ENCODE data around the gene UMAD1.
A peak's percentile ranks its signal among the peaks of the same experiment; 100 is the strongest.
"Not testable (repeated sequence)": the region's sequence is repeated elsewhere in the genome, so short reads cannot be mapped to it uniquely, and the experiment has no call there.

The UMAD1 gene

DNA sequence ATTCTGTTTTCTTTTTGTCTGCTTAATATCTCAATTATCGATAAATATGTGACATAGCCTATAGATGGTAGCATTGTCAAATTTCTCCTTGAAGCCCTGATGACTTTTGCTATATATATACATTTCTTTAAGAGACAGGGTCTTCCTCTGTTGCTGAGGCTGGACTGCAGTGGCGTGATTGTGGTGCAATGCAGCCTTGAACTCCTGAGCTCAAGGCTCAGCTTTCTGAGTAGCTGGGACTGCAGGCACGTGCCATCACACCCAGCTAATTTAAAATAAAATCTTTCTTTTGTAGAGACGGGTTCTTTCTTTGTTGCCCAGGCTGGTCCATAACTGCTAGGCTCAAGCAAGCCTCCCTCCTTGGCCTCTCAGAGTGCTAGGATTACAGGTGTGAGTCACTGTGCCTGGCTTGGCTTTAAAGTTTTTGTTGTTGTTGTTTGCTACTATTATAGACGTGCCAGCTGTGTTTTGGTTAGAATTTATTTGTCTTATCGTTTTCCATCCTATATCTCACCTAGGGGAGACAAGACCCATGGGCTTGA lies 7.0 kb downstream of the UMAD1 start:
- TF ChIP-seq, protein P1, sequence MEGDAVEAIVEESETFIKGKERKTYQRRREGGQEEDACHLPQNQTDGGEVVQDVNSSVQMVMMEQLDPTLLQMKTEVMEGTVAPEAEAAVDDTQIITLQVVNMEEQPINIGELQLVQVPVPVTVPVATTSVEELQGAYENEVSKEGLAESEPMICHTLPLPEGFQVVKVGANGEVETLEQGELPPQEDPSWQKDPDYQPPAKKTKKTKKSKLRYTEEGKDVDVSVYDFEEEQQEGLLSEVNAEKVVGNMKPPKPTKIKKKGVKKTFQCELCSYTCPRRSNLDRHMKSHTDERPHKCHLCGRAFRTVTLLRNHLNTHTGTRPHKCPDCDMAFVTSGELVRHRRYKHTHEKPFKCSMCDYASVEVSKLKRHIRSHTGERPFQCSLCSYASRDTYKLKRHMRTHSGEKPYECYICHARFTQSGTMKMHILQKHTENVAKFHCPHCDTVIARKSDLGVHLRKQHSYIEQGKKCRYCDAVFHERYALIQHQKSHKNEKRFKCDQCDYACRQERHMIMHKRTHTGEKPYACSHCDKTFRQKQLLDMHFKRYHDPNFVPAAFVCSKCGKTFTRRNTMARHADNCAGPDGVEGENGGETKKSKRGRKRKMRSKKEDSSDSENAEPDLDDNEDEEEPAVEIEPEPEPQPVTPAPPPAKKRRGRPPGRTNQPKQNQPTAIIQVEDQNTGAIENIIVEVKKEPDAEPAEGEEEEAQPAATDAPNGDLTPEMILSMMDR (conservative IDR thresholded peaks at IDR 0.05; ENCODE audit: low read depth) = no peak
- ChIA-PET POLR2A (ENCODE audit: low non-redundant PET) (no interaction called here), CTCF (no interaction called here)
- DNase-seq (ENCODE audit: low spot score) = no peak
- H3K27ac ChIP-seq = no peak overlapping the region

DNA sequence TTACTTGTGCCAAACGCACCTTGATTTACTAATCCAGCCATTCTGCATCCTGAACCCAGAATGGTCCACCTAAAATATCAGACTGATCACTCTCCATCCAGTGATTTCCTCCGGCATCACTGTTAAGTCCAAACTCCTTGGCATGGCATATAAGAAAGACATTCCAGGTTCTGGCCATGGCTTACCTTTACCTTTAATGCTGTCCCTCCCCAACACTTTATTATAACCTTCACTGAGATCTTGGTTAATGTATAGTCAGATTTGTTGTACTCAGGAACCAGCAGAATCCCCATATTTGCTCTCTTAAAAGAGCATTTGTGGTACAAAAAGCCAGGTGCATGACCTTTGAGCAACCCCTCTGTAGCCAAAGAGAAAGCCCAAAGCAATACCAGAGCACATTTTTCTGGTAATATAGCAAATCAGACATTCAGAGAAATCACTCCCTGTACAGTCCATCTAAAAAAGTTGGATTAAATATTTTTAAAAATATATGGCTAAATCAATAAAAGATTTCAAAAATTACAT lies 10.2 kb downstream of the UMAD1 start:
- no peak overlapping the region for H3K27ac ChIP-seq
- POLR2A ChIA-PET (ENCODE audit: low non-redundant PET) = no interaction called here
- CTCF ChIA-PET = no interaction called here
- DNase-seq (ENCODE audit: low spot score) = no peak
- TF ChIP-seq, protein P1 (conservative IDR thresholded peaks at IDR 0.05; ENCODE audit: low read depth) = no peak

GRCh38 chr7:7651479-7651878 lies 10.9 kb downstream of the UMAD1 start:
- TF ChIP-seq, protein P1 (conservative IDR thresholded peaks at IDR 0.05; ENCODE audit: low read depth) = no peak
- CTCF ChIA-PET = interaction anchor here (0.5 kb wide), 1 partner anchor 108 kb away, joined by 3 read pairs; no protein-coding TSS in a partner anchor
- DNase-seq (ENCODE audit: low spot score) = no peak
- POLR2A ChIA-PET (ENCODE audit: low non-redundant PET) = no interaction called here
- no peak overlapping the region for H3K27ac ChIP-seq

DNA sequence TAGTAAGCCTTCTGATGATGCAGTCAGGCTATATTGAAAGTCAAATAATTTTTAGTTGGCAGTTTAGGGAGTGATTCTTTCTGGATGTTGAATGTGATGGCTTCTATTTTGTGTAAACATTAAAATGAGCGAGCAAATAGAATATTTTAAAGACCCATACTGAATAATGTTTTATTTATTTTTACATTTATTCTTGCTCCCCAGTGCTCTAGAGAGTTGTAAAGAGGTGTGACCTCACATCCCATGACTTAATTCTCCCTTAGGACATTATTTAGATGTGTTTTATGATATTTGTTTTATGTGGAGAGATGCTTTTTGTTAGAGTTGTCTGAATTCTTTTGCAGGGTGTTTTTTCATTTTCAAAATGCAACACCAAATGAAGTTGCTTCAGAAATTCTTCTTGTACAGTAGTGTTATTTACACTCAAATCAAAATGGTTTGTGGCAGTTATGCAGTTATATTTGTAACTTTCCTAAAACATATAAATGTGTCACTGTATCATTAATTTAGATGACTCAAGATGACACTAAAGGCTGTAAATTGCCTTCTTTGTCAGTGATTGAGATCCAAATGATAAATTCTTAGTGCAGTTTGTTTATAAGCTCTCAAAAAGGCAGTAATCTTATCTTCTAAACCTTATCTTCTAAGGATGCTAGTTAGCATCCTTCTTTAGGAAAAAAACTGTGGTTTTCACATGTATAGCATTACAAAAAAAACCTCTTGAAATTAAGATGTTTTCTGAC lies 12.4 kb downstream of the UMAD1 start:
- CTCF ChIA-PET = interaction anchor here (0.7 kb wide), 2 partner anchors 8 to 48 kb away, joined by 3 read pairs; no protein-coding TSS in a partner anchor
- TF ChIP-seq, protein P1 (conservative IDR thresholded peaks at IDR 0.05; ENCODE audit: low read depth) = no peak
- no peak overlapping the region for H3K27ac ChIP-seq
- POLR2A ChIA-PET (ENCODE audit: low non-redundant PET) = no interaction called here
- DNase-seq (ENCODE audit: low spot score) = no peak

DNA sequence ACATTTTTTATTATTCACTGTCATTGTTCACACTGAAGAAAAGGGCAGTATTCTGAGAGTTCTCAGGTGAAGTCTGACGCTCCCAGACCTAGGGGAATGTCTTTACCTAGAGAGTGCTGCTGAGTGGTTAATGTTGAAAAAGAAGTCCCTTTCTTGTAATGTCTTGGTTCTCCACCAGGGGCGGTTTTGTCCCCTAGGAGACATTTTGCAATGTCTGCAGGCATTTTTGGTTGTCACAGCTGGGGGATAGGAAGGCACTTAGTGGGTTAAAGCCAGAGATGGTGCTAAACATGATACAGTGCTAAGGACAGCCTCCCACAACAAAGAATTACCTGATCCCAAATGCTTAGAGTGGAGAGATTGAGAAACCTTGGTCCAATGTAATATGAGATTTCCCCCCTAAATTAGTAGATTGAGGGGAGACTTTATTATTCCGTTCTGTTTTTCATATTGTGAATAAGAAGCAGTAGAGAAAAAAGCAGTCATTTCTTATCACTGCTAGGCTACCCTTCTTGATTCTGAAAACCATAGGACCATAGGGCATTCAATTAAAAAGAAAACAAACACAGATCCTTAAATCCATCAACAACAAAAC lies 13.1 kb downstream of the UMAD1 start:
- no peak overlapping the region for H3K27ac ChIP-seq
- ChIA-PET POLR2A (ENCODE audit: low non-redundant PET) (no interaction called here), CTCF (interaction anchor here (0.7 kb wide), 2 partner anchors 9 to 47 kb away, joined by 3 read pairs; no protein-coding TSS in a partner anchor)
- TF ChIP-seq, protein P1 (conservative IDR thresholded peaks at IDR 0.05; ENCODE audit: low read depth) = peak; percentile 52
- no peak for DNase-seq (ENCODE audit: low spot score)

DNA sequence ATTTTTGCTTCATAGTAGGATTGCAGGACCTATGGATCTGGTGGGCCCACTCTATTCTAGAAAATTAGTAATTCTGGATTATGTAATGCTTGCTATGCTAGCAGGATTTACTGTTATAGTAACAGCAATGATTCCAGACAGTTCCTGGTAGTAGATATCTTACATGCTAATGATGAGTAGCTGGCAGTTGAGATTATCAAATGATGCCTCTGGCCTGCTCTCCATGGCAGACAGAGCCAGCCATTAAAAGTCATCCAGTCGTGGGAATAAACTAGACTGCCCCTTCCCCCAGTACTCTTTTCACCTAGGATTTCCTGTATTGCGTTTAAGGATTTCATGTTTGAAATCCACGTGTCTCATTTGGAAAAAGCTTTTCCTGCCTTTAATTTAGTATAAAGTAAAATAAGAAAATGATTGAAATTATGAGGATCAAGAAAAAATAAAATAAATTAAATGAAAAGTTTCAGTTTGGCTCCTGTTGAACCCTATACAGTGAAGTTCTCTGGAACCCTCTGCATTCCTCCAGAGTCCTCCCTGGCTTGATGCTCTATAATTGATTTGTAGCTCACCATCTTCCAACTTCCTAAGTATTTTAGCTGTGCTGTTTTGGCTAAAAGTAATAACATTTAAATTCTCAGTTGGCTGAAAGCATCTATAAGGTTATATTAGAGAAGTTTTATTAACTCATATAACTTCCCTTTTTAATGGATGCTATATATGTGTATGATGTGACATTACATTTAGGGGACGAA lies 14.6 kb downstream of the UMAD1 start:
- no peak for DNase-seq (ENCODE audit: low spot score)
- POLR2A ChIA-PET (ENCODE audit: low non-redundant PET) = no interaction called here
- TF ChIP-seq, protein P1 (conservative IDR thresholded peaks at IDR 0.05; ENCODE audit: low read depth) = no peak
- CTCF ChIA-PET = no interaction called here
- H3K27ac ChIP-seq = no peak overlapping the region

DNA sequence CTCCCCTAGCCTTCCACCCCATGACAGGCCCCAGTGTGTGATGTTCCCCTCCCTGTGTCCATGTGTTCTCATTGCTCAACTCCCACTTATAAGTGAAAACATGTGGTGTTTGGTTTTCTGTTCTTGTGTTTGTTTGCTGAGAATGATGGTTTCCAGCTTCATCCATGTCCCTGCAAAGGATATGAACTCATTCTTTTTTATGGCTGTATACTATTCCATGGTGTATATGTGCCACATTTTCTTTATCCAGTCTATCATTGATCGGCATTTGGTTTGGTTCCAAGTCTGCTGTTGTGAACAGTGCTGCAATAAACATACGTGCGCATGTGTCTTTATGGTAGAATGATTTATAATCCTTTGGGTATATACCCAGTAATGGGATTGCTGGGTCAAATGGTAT lies 15.9 kb downstream of the UMAD1 start:
- H3K27ac ChIP-seq; DNase-seq (ENCODE audit: low spot score); POLR2A ChIA-PET (ENCODE audit: low non-redundant PET): not testable (repeated sequence)
- CTCF ChIA-PET = interaction anchor here (0.6 kb wide), 1 partner anchor 1231 kb away, joined by 3 read pairs; no protein-coding TSS in a partner anchor
